Ramos (cell line): ENCODE data around the gene OR11L1.

Experiments used
- in situ Hi-C: fragments of 300-500 bp; cut with MboI; formaldehyde crosslinking; loops from one replicate; pipeline ENCODE4 v1.14.3; 2022; ENCODE audit warnings: low sequenced_read_pairs; ENCODE audit not compliant: unreplicated experiment

The OR11L1 gene

GRCh38 chr1:247822060-247822459, 19.6 kb downstream of the OR11L1 start:
- in situ Hi-C loops = no loop called here

- in situ Hi-C loops = no loop called here
Observed at GRCh38 chr1:247812637-247813036, 29.1 kb downstream of the OR11L1 start.

- in situ Hi-C loops = no loop called here
Observed at GRCh38 chr1:247797518-247797917, 44.2 kb downstream of the OR11L1 start.
